H9 (cell line): ENCODE measurements around the gene NOA1. TPM values are rescaled to one million over a fixed set of nuclear protein-coding genes. Genes with fewer than 3 reads are reported as not detected.
"Not testable (repeated sequence)": the region's sequence is repeated elsewhere in the genome, so short reads cannot be mapped to it uniquely, and the experiment has no call there.

ENCODE experiments used
- DNase-seq: peaks from one replicate; pipeline ENCODE4 v3.0.0-alpha.2; 2017
- H2AFZ ChIP-seq: one replicate; pipeline ENCODE4 v1.6.1; 2013; ENCODE audit warnings: mild to moderate bottlenecking, low read length, control low read depth, moderate library complexity
- H2AK5ac ChIP-seq: 2 replicates; pipeline ENCODE4 v1.6.1; 2013; ENCODE audit warnings: low read length, control low read depth, mixed read lengths; ENCODE audit not compliant: insufficient read length
- H2BK120ac ChIP-seq: one replicate; pipeline ENCODE4 v1.6.1; 2013; ENCODE audit warnings: low read depth, mild to moderate bottlenecking, low read length, control low read depth, inconsistent platforms; ENCODE audit not compliant: poor library complexity, severe bottlenecking
- H2BK12ac ChIP-seq: 2 replicates; pipeline ENCODE4 v1.6.1; 2013; ENCODE audit warnings: low read length, control low read depth, mixed read lengths, low read depth; ENCODE audit not compliant: insufficient read length
- H2BK15ac ChIP-seq: 2 replicates; pipeline ENCODE4 v1.6.1; 2013; ENCODE audit warnings: low read depth, low read length, control low read depth
- H2BK20ac ChIP-seq: one replicate; pipeline ENCODE4 v1.6.1; 2013; ENCODE audit warnings: low read depth, mild to moderate bottlenecking, low read length, control low read depth, inconsistent platforms; ENCODE audit not compliant: poor library complexity, severe bottlenecking
- H2BK5ac ChIP-seq: 2 replicates; pipeline ENCODE4 v1.6.1; 2013; ENCODE audit warnings: low read length, control low read depth, mixed read lengths; ENCODE audit not compliant: insufficient read length
- H3K14ac ChIP-seq: 2 replicates; pipeline ENCODE4 v1.6.1; 2013; ENCODE audit warnings: low read length, control low read depth; ENCODE audit not compliant: insufficient read depth
- H3K18ac ChIP-seq: 2 replicates; pipeline ENCODE4 v1.6.1; 2013; ENCODE audit warnings: low read depth, mild to moderate bottlenecking, mixed read lengths, low read length, control low read depth; ENCODE audit not compliant: insufficient read length
- H3K23ac ChIP-seq: 2 replicates; pipeline ENCODE4 v1.6.1; 2013; ENCODE audit warnings: low read length, control low read depth, mixed read lengths, low read depth; ENCODE audit not compliant: insufficient read length
- H3K23me2 ChIP-seq: 2 replicates; pipeline ENCODE4 v1.6.1; 2013; ENCODE audit warnings: low read depth, mild to moderate bottlenecking, mixed read lengths, low read length, control low read depth; ENCODE audit not compliant: insufficient read length, poor library complexity, severe bottlenecking
- H3K27ac ChIP-seq: 2 replicates; pipeline ENCODE4 v1.5.1; 2013; ENCODE audit warnings: low read length, control low read depth, mixed read lengths, low read depth; ENCODE audit not compliant: insufficient read length
- H3K27me3 ChIP-seq: 2 replicates; pipeline ENCODE4 v1.6.1; 2013; ENCODE audit warnings: low read length, control low read depth, inconsistent platforms; ENCODE audit not compliant: insufficient read depth
- H3K4ac ChIP-seq: 2 replicates; pipeline ENCODE4 v1.6.1; 2013; ENCODE audit warnings: low read depth, mild to moderate bottlenecking, control low read depth, inconsistent platforms, low read length, moderate library complexity
- H3K4me1 ChIP-seq: 2 replicates; pipeline ENCODE4 v1.6.1; 2013; ENCODE audit warnings: low read length, control low read depth, inconsistent platforms; ENCODE audit not compliant: insufficient read depth
- H3K4me2 ChIP-seq: 2 replicates; pipeline ENCODE4 v1.6.1; 2013; ENCODE audit warnings: low read length, control low read depth, mixed read lengths; ENCODE audit not compliant: insufficient read length, insufficient read depth
- H3K56ac ChIP-seq: 2 replicates; pipeline ENCODE4 v1.6.1; 2013; ENCODE audit warnings: low read depth, mild to moderate bottlenecking, mixed read lengths, low read length, control low read depth; ENCODE audit not compliant: insufficient read length
- H3K79me1 ChIP-seq: 2 replicates; pipeline ENCODE4 v1.6.1; 2013; ENCODE audit warnings: low read depth, mild to moderate bottlenecking, moderate library complexity, low read length, control low read depth, inconsistent platforms; ENCODE audit not compliant: insufficient read depth, poor library complexity, severe bottlenecking
- H3K79me2 ChIP-seq: 2 replicates; pipeline ENCODE4 v1.6.1; 2013; ENCODE audit warnings: low read length, control low read depth, inconsistent platforms; ENCODE audit not compliant: insufficient read depth
- H3K9ac ChIP-seq: 2 replicates; pipeline ENCODE4 v1.6.1; 2013; ENCODE audit warnings: low read length, control low read depth, mixed read lengths; ENCODE audit not compliant: insufficient read length; ENCODE audit errors: extremely low read depth
- H3K9me3 ChIP-seq: one replicate; pipeline ENCODE4 v1.6.1; 2013; ENCODE audit warnings: low read depth, low read length, inconsistent platforms; ENCODE audit not compliant: control insufficient read depth
- H3T11ph ChIP-seq: one replicate; pipeline ENCODE4 v1.6.1; 2013; ENCODE audit warnings: mild to moderate bottlenecking, low read length, control low read depth, inconsistent platforms
- H4K20me1 ChIP-seq: one replicate; pipeline ENCODE4 v1.6.1; 2013; ENCODE audit not compliant: control insufficient read depth, insufficient read length, insufficient read depth
- H4K5ac ChIP-seq: 2 replicates; pipeline ENCODE4 v1.6.1; 2013; ENCODE audit warnings: low read depth, mild to moderate bottlenecking, mixed read lengths, low read length, control low read depth; ENCODE audit not compliant: insufficient read length
- H4K8ac ChIP-seq: replicated peaks from 2 replicates; pipeline ENCODE4 v1.6.1; 2013; ENCODE audit warnings: low read length, control low read depth, mixed read lengths, low read depth; ENCODE audit not compliant: insufficient read length
- H4K91ac ChIP-seq: 2 replicates; pipeline ENCODE4 v1.6.1; 2013; ENCODE audit warnings: low read depth, mild to moderate bottlenecking, moderate library complexity, mixed read lengths, low read length, control low read depth; ENCODE audit not compliant: insufficient read length
- H3K27ac Mint-ChIP-seq, 3 experiments: 2 replicates in 2 of 3; 3 replicates in 1 of 3; pipeline ENCODE4 v1.8.0; 2020 to 2021; ENCODE audit warnings: mixed read lengths in 3 of 3, mild to moderate bottlenecking in 1 of 3, moderate library complexity in 1 of 3
- H3K27me3 Mint-ChIP-seq: 2 replicates; pipeline ENCODE4 v1.8.0; 2021; ENCODE audit warnings: low read depth, mild to moderate bottlenecking, moderate library complexity, mixed read lengths
- H3K36me3 Mint-ChIP-seq, 3 experiments: 2 replicates in 2 of 3; 3 replicates in 1 of 3; pipeline ENCODE4 v1.8.0; 2020 to 2021; ENCODE audit warnings: low read depth in 3 of 3, mixed read lengths in 3 of 3; ENCODE audit not compliant: insufficient read depth in 1 of 3
- H3K4me1 Mint-ChIP-seq, 2 experiments: 2 replicates each; pipeline ENCODE4 v1.8.0; 2020; ENCODE audit warnings: mixed read lengths in 2 of 2
- H3K4me3 Mint-ChIP-seq, 2 experiments: 2 replicates in 1 of 2; 3 replicates in 1 of 2; pipeline ENCODE4 v1.8.0; 2020 to 2021; ENCODE audit warnings: mild to moderate bottlenecking in 2 of 2, mixed read lengths in 2 of 2, moderate library complexity in 1 of 2
- H3K9me3 Mint-ChIP-seq, 2 experiments: 2 replicates in 1 of 2; 3 replicates in 1 of 2; pipeline ENCODE4 v1.8.0; 2020; ENCODE audit warnings: mild to moderate bottlenecking in 2 of 2, mixed read lengths in 2 of 2, moderate library complexity in 1 of 2
- WGBS: extraction: QIAGEN DNeasy Blood & Tissue Kit; methylation state at CpG from one replicate; pipeline ENCODE4 v1.1.7; 2013; ENCODE audit warnings: missing lambda C conversion rate, low lambda C conversion rate, mixed read lengths; ENCODE audit not compliant: insufficient read length; ENCODE audit errors: extremely low coverage; 5-methylcytosine and 5-hydroxymethylcytosine counted together
- total RNA-seq: library from RNA; stranded (reverse); gene quantifications from 2 replicates; pipeline ENCODE4 v1.2.1, GENCODE V29; 2021
- TF ChIP-seq, protein P1 (sequence below): fragments of 200-600 bp; sonication (generic); conservative IDR thresholded peaks from 3 replicates; pipeline ENCODE4 v1.8.0; 2021; ENCODE audit warnings: antibody characterized with exemption, mild to moderate bottlenecking

NOA1 gene
- total RNA-seq, 1 experiment from 2014 or later = 22.8 TPM

GRCh38 chr4:56940403-56940802 lies 37.0 kb downstream of the NOA1 start:
- Mint-ChIP-seq H3K36me3 (peaks cover 0 to 17% (median 10%) of the 10 kb centered on the region in 3 experiments; a peak in 4 of 7 replicates), H3K27ac (no peak overlapping the region), H3K4me1 (no peaks in the 10 kb centered on the region), H3K27me3 (no peaks in the 10 kb centered on the region), H3K9me3 (no peaks in the 10 kb centered on the region), H3K4me3 (no peak overlapping the region)
- no peak overlapping the region for H2BK12ac ChIP-seq
- no peak overlapping the region for H2BK120ac ChIP-seq
- no peaks in the 10 kb centered on the region for H3K79me2 ChIP-seq
- no peak overlapping the region for H3K14ac ChIP-seq
- H3K9me3 ChIP-seq = no peaks in the 10 kb centered on the region
- no peak overlapping the region for H3K27ac ChIP-seq
- H2BK20ac ChIP-seq = no peak overlapping the region
- no peaks in the 10 kb centered on the region for H3K79me1 ChIP-seq
- H3K4me2 ChIP-seq = no peak overlapping the region
- no peaks in the 10 kb centered on the region for H3K27me3 ChIP-seq
- no peak for DNase-seq
- H3K23ac ChIP-seq = no peak overlapping the region
- TF ChIP-seq, protein P1, sequence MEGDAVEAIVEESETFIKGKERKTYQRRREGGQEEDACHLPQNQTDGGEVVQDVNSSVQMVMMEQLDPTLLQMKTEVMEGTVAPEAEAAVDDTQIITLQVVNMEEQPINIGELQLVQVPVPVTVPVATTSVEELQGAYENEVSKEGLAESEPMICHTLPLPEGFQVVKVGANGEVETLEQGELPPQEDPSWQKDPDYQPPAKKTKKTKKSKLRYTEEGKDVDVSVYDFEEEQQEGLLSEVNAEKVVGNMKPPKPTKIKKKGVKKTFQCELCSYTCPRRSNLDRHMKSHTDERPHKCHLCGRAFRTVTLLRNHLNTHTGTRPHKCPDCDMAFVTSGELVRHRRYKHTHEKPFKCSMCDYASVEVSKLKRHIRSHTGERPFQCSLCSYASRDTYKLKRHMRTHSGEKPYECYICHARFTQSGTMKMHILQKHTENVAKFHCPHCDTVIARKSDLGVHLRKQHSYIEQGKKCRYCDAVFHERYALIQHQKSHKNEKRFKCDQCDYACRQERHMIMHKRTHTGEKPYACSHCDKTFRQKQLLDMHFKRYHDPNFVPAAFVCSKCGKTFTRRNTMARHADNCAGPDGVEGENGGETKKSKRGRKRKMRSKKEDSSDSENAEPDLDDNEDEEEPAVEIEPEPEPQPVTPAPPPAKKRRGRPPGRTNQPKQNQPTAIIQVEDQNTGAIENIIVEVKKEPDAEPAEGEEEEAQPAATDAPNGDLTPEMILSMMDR = no peak
- H4K91ac ChIP-seq = no peak overlapping the region
- no peak overlapping the region for H2AK5ac ChIP-seq
- H2BK5ac ChIP-seq = no peak overlapping the region
- H3K4ac ChIP-seq = no peak overlapping the region
- no peak overlapping the region for H4K5ac ChIP-seq
- no CpG with 5 or more reads among the region's 12 CpGs for WGBS
- H3K4me1 ChIP-seq = no peaks in the 10 kb centered on the region
- H2BK15ac ChIP-seq = no peak overlapping the region
- no peak overlapping the region for H2AFZ ChIP-seq
- H3K23me2 ChIP-seq = no peaks in the 10 kb centered on the region
- no peak overlapping the region for H4K8ac ChIP-seq
- no peak overlapping the region for H3T11ph ChIP-seq
- H3K56ac ChIP-seq = no peak overlapping the region
- H4K20me1 ChIP-seq = no peaks in the 10 kb centered on the region
- H3K18ac ChIP-seq = no peak overlapping the region
- H3K9ac ChIP-seq = no peak overlapping the region

DNA sequence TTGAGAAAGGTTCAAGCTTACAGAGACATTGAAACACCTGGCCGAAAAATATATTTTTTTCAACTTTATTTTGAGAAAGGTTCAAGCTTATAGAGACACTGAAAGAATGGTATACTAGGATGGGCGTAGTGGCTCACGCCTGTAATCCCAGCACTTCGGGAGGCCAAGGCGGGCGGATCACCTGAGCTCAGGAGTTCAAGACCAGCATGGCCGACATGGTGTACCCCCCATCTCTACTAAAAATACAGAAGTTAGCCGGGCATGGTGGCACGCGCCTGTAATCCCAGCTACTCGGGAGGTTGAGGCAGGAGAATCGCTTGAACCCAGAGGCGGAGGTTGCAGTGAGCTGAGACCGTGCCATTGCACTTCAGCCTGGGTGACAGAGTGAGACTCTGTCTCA lies 37.6 kb downstream of the NOA1 start:
- not testable (repeated sequence) for H3K27ac Mint-ChIP-seq, H3K23me2 ChIP-seq, H3K9ac ChIP-seq, H3K4me1 Mint-ChIP-seq, H3K4me1 ChIP-seq, H2AK5ac ChIP-seq, H2BK5ac ChIP-seq, H3K56ac ChIP-seq, H3K14ac ChIP-seq, H3K27me3 Mint-ChIP-seq, H3K9me3 Mint-ChIP-seq, H3K79me2 ChIP-seq, H2BK15ac ChIP-seq, H4K20me1 ChIP-seq, H4K91ac ChIP-seq, H3K4ac ChIP-seq, H3T11ph ChIP-seq, H3K4me3 Mint-ChIP-seq, H3K18ac ChIP-seq, H3K4me2 ChIP-seq, H3K27me3 ChIP-seq, H4K5ac ChIP-seq, H3K23ac ChIP-seq, DNase-seq, H3K27ac ChIP-seq, H2BK20ac ChIP-seq, H2BK120ac ChIP-seq, H2AFZ ChIP-seq, H4K8ac ChIP-seq, H3K79me1 ChIP-seq, H2BK12ac ChIP-seq, H3K9me3 ChIP-seq
- WGBS = no CpG with 5 or more reads among the region's 14 CpGs
- H3K36me3 Mint-ChIP-seq = peaks cover 0 to 20% (median 10%) of the 10 kb centered on the region in 3 experiments; a peak in 4 of 7 replicates
